ENCODE results near the gene LAMA2.

The LAMA2 gene

DNA sequence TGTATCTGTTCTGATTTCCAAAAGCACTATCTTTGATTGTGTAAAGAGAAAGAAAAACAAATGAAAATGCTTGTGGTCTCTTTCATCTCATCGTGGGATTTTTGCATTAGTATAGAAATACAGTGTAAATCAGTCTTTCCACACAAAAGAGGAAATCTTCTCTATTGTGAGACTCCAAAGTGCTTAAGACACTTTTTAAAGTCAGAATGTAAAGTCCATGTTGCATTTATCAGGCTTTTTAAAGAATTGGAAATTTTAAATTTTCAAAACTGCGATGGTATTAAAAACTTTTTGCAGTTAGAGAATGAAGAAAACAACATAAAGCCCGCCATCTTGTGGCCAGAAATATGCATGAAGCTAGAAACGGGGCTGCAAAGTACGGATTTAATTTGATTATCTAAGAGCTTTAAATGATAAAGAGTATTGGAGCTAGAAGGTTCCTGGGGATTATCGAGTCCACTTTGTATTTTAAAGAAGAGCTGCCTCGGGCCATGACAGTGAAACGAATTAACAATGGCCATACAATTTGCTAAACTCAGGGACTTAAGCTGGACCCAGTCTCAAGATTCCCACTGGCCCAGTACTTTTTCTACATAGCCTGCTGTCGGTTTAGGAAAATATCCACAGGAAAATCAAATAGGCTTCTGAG, 487.5 kb downstream of the LAMA2 start:
- H3K9ac ChIP-seq (ENCODE audit: insufficient read length) = peak overlapping the region; percentile 33
- peak overlapping the region; percentile 68 for H3K4me3 ChIP-seq
- no peak overlapping the region for H3K27ac ChIP-seq
- no peaks in the 10 kb centered on the region for H3K36me3 ChIP-seq (ENCODE audit: insufficient read depth, low read length)
- no peak for TF ChIP-seq POLR2AphosphoS5 (IDR thresholded peaks at IDR 0.05; ENCODE audit: borderline replicate concordance, low read depth, low read length)
- TF ChIP-seq FOXP2 (optimal IDR thresholded peaks at IDR 0.05; ENCODE audit: control extremely low read depth, extremely low read length, insufficient read depth) = no peak
- TF ChIP-seq EZH2 (IDR thresholded peaks at IDR 0.05) = no peak
- peak; percentile 77 for DNase-seq (ENCODE audit: low read depth, low spot score)
- H3K9me3 ChIP-seq (ENCODE audit: low read depth, low read length) = no peaks in the 10 kb centered on the region

GRCh38 chr6:129381885-129382284, 498.9 kb downstream of the LAMA2 start:
- Histone ChIP-seq H3K4me3 (no peak overlapping the region), H3K36me3 (ENCODE audit: insufficient read depth, low read length) (no peaks in the 10 kb centered on the region), H3K27ac (no peak overlapping the region), H3K9ac (ENCODE audit: insufficient read length) (no peak overlapping the region), H3K9me3 (ENCODE audit: low read depth, low read length) (no peaks in the 10 kb centered on the region)
- no peak for DNase-seq (ENCODE audit: low read depth, low spot score)
- TF ChIP-seq POLR2AphosphoS5 (IDR thresholded peaks at IDR 0.05; ENCODE audit: borderline replicate concordance, low read depth, low read length) (no peak), EZH2 (IDR thresholded peaks at IDR 0.05) (no peak), FOXP2 (optimal IDR thresholded peaks at IDR 0.05; ENCODE audit: control extremely low read depth, extremely low read length, insufficient read depth) (no peak)

GRCh38 chr6:129382916-129383315, 500.0 kb downstream of the LAMA2 start:
- DNase-seq (ENCODE audit: low read depth, low spot score) = no peak
- no peak overlapping the region for H3K4me3 ChIP-seq
- no peak overlapping the region for H3K9ac ChIP-seq (ENCODE audit: insufficient read length)
- no peak for TF ChIP-seq FOXP2 (optimal IDR thresholded peaks at IDR 0.05; ENCODE audit: control extremely low read depth, extremely low read length, insufficient read depth)
- no peak for TF ChIP-seq POLR2AphosphoS5 (IDR thresholded peaks at IDR 0.05; ENCODE audit: borderline replicate concordance, low read depth, low read length)
- no peak for TF ChIP-seq EZH2 (IDR thresholded peaks at IDR 0.05)
- no peaks in the 10 kb centered on the region for H3K9me3 ChIP-seq (ENCODE audit: low read depth, low read length)
- H3K27ac ChIP-seq = no peak overlapping the region
- no peaks in the 10 kb centered on the region for H3K36me3 ChIP-seq (ENCODE audit: insufficient read depth, low read length)

- Histone ChIP-seq H3K27ac (no peak overlapping the region), H3K9ac (ENCODE audit: insufficient read length) (no peak overlapping the region), H3K9me3 (ENCODE audit: low read depth, low read length) (no peaks in the 10 kb centered on the region), H3K4me3 (no peak overlapping the region), H3K36me3 (ENCODE audit: insufficient read depth, low read length) (no peaks in the 10 kb centered on the region)
- TF ChIP-seq FOXP2 (optimal IDR thresholded peaks at IDR 0.05; ENCODE audit: control extremely low read depth, extremely low read length, insufficient read depth) (no peak), EZH2 (IDR thresholded peaks at IDR 0.05) (no peak), POLR2AphosphoS5 (IDR thresholded peaks at IDR 0.05; ENCODE audit: borderline replicate concordance, low read depth, low read length) (no peak)
- DNase-seq (ENCODE audit: low read depth, low spot score) = no peak
Observed at GRCh38 chr6:129385117-129385516, 502.2 kb downstream of the LAMA2 start.

- TF ChIP-seq FOXP2 (optimal IDR thresholded peaks at IDR 0.05; ENCODE audit: control extremely low read depth, extremely low read length, insufficient read depth) (no peak), POLR2AphosphoS5 (IDR thresholded peaks at IDR 0.05; ENCODE audit: borderline replicate concordance, low read depth, low read length) (no peak), EZH2 (IDR thresholded peaks at IDR 0.05) (no peak)
- no peak for DNase-seq (ENCODE audit: low read depth, low spot score)
- Histone ChIP-seq H3K9me3 (ENCODE audit: low read depth, low read length) (no peaks in the 10 kb centered on the region), H3K27ac (no peak overlapping the region), H3K9ac (ENCODE audit: insufficient read length) (no peak overlapping the region), H3K36me3 (ENCODE audit: insufficient read depth, low read length) (no peaks in the 10 kb centered on the region), H3K4me3 (no peak overlapping the region)
Observed at GRCh38 chr6:129390900-129391299, 508.0 kb downstream of the LAMA2 start.

- TF ChIP-seq POLR2AphosphoS5 (IDR thresholded peaks at IDR 0.05; ENCODE audit: borderline replicate concordance, low read depth, low read length) = no peak
- no peak for TF ChIP-seq FOXP2 (optimal IDR thresholded peaks at IDR 0.05; ENCODE audit: control extremely low read depth, extremely low read length, insufficient read depth)
- TF ChIP-seq EZH2 (IDR thresholded peaks at IDR 0.05) = no peak
- DNase-seq (ENCODE audit: low read depth, low spot score) = no peak
- H3K9ac ChIP-seq (ENCODE audit: insufficient read length) = no peak overlapping the region
- H3K27ac ChIP-seq = no peak overlapping the region
- no peaks in the 10 kb centered on the region for H3K9me3 ChIP-seq (ENCODE audit: low read depth, low read length)
- H3K36me3 ChIP-seq (ENCODE audit: insufficient read depth, low read length) = no peaks in the 10 kb centered on the region
- no peak overlapping the region for H3K4me3 ChIP-seq
Observed at GRCh38 chr6:129393654-129394053, 510.7 kb downstream of the LAMA2 start.

- TF ChIP-seq FOXP2 (optimal IDR thresholded peaks at IDR 0.05; ENCODE audit: control extremely low read depth, extremely low read length, insufficient read depth) = no peak
- no peak for TF ChIP-seq POLR2AphosphoS5 (IDR thresholded peaks at IDR 0.05; ENCODE audit: borderline replicate concordance, low read depth, low read length)
- no peak for TF ChIP-seq EZH2 (IDR thresholded peaks at IDR 0.05)
- Histone ChIP-seq H3K36me3 (ENCODE audit: insufficient read depth, low read length) (no peaks in the 10 kb centered on the region), H3K9ac (ENCODE audit: insufficient read length) (no peak overlapping the region), H3K27ac (no peak overlapping the region), H3K4me3 (no peak overlapping the region), H3K9me3 (ENCODE audit: low read depth, low read length) (no peaks in the 10 kb centered on the region)
- DNase-seq (ENCODE audit: low read depth, low spot score) = no peak
Observed at GRCh38 chr6:129398764-129399163, 515.8 kb downstream of the LAMA2 start.

DNA sequence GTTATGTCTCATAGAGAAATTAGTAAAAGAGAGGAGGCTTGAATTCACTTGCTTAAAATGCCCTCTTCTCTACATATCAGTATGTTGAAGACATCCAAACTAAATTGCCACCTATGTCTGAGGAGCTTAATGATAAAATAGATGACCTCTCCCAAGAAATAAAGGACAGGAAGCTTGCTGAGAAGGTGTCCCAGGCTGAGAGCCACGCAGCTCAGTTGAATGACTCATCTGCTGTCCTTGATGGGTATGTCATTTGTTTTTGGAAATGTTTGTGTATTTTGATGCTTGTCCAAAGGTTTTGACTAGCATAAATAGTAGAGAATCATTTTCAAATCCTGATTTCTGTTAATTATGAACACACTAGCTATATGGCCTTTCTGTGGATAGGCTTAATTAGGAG, 519.3 kb downstream of the LAMA2 start:
- Histone ChIP-seq H3K9ac (ENCODE audit: insufficient read length) (no peak overlapping the region), H3K9me3 (ENCODE audit: low read depth, low read length) (no peaks in the 10 kb centered on the region), H3K27ac (no peak overlapping the region; the same call in 1 of the 2 replicates), H3K36me3 (ENCODE audit: insufficient read depth, low read length) (no peaks in the 10 kb centered on the region), H3K4me3 (no peak overlapping the region)
- no peak for TF ChIP-seq POLR2AphosphoS5 (IDR thresholded peaks at IDR 0.05; ENCODE audit: borderline replicate concordance, low read depth, low read length)
- no peak for DNase-seq (ENCODE audit: low read depth, low spot score)

- Histone ChIP-seq H3K27ac (no peak overlapping the region), H3K9me3 (ENCODE audit: low read depth, low read length) (no peaks in the 10 kb centered on the region), H3K9ac (ENCODE audit: insufficient read length) (no peak overlapping the region), H3K36me3 (ENCODE audit: insufficient read depth, low read length) (no peaks in the 10 kb centered on the region), H3K4me3 (no peak overlapping the region)
- DNase-seq (ENCODE audit: low read depth, low spot score) = no peak
- no peak for TF ChIP-seq FOXP2 (optimal IDR thresholded peaks at IDR 0.05; ENCODE audit: control extremely low read depth, extremely low read length, insufficient read depth)
- TF ChIP-seq EZH2 (IDR thresholded peaks at IDR 0.05) = no peak
- no peak for TF ChIP-seq POLR2AphosphoS5 (IDR thresholded peaks at IDR 0.05; ENCODE audit: borderline replicate concordance, low read depth, low read length)
Observed at GRCh38 chr6:129411092-129411491, 528.2 kb downstream of the LAMA2 start.

Data from SK-N-MC (cell line).